MM.1S (cell line): Measurements from ENCODE around the gene SREBF1.

Experiments
- CTCF ChIP-seq: fragments of 300-600 bp; sonication (generic); IDR thresholded peaks from 2 replicates; pipeline ENCODE4 v1.5.1; 2016; ENCODE audit warnings: antibody characterized with exemption, low read length, mixed read lengths
- EZH2 ChIP-seq: fragments of 300-600 bp; sonication (generic); optimal IDR thresholded peaks from 2 replicates; pipeline ENCODE3; 2017; ENCODE audit warnings: low read depth, mild to moderate bottlenecking, antibody characterized with exemption, low read length, mixed read lengths

DNA sequence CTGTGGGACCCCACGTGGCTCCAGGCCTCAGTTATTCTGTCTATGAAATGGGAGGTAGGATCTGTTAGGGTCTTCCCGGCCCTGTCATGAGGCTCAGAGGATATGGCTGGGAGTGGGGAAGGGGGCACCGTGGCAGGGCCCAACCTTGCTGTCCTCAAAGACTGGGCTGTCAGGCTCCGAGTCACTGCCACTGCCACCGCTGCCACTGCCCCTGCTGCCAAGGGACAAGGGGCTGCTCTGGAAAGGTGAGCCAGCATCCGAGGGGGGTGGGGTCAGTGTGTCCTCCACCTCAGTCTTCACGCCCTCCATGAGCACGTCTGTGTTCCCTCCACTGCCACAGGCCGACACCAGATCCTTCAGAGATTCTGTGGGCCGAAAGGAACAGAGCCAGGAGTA, 19.2 kb downstream of the SREBF1 start:
- TF ChIP-seq CTCF (no peak), EZH2 (no peak)
